Neural progenitor cell (in vitro differentiated cells): Measurements from ENCODE around the gene POU6F2. TPM values are rescaled to one million over a fixed set of nuclear protein-coding genes. Genes with fewer than 3 reads are reported as not detected.

Experiments used
- DNase-seq: peaks from one replicate; pipeline ENCODE4 v3.0.0-alpha.2; 2016; ENCODE audit warnings: low spot score
- H2AFZ ChIP-seq: fragments of 200-600 bp; sonication (generic); replicated peaks from 2 replicates; pipeline ENCODE4 v1.6.1; 2016; ENCODE audit warnings: antibody characterized with exemption
- H3F3A ChIP-seq: fragments of 200-600 bp; sonication (generic); 2 replicates; pipeline ENCODE4 v1.6.1; 2016; ENCODE audit warnings: antibody characterized with exemption, low read depth
- H3K27ac ChIP-seq: fragments of 200-600 bp; sonication (generic); 2 replicates; pipeline ENCODE4 v1.5.1; 2016; ENCODE audit warnings: mild to moderate bottlenecking
- H3K27me3 ChIP-seq: fragments of 200-600 bp; sonication (generic); 2 replicates; pipeline ENCODE4 v1.6.1; 2016; ENCODE audit warnings: mild to moderate bottlenecking, moderate library complexity
- H3K36me3 ChIP-seq: fragments of 200-600 bp; sonication (generic); 2 replicates; pipeline ENCODE4 v1.5.1; 2016
- H3K4me1 ChIP-seq: fragments of 200-600 bp; sonication (generic); 2 replicates; pipeline ENCODE4 v1.6.1; 2016; ENCODE audit warnings: mixed run types
- H3K4me2 ChIP-seq: fragments of 200-600 bp; sonication (generic); 2 replicates; pipeline ENCODE4 v1.6.1; 2016
- H3K4me3 ChIP-seq: fragments of 200-600 bp; sonication (generic); 2 replicates; pipeline ENCODE4 v1.5.1; 2016
- H3K79me2 ChIP-seq: fragments of 200-600 bp; sonication (generic); 2 replicates; pipeline ENCODE4 v1.6.1; 2016; ENCODE audit warnings: low read depth
- H3K9ac ChIP-seq: fragments of 200-600 bp; sonication (generic); 2 replicates; pipeline ENCODE4 v1.6.1; 2016
- H3K9me3 ChIP-seq: fragments of 200-600 bp; sonication (generic); 2 replicates; pipeline ENCODE4 v1.5.1; 2016; ENCODE audit warnings: low read depth
- H4K20me1 ChIP-seq: fragments of 200-600 bp; sonication (generic); 2 replicates; pipeline ENCODE4 v1.6.1; 2016; ENCODE audit warnings: low read depth
- H3K27ac Mint-ChIP-seq: 3 replicates; pipeline ENCODE4 v1.8.0; 2021; ENCODE audit warnings: mixed read lengths
- H3K27me3 Mint-ChIP-seq: 2 replicates; pipeline ENCODE4 v1.8.0; 2022; ENCODE audit warnings: low read depth, mild to moderate bottlenecking, inconsistent platforms, moderate library complexity, mixed read lengths; ENCODE audit not compliant: insufficient read depth
- H3K36me3 Mint-ChIP-seq: 3 replicates; pipeline ENCODE4 v1.8.0; 2021; ENCODE audit warnings: mixed read lengths
- H3K4me1 Mint-ChIP-seq: 3 replicates; pipeline ENCODE4 v1.8.0; 2021; ENCODE audit warnings: mixed read lengths
- H3K4me3 Mint-ChIP-seq: 3 replicates; pipeline ENCODE4 v1.8.0; 2021; ENCODE audit warnings: mild to moderate bottlenecking, moderate library complexity, mixed read lengths
- H3K9me3 Mint-ChIP-seq: 3 replicates; pipeline ENCODE4 v1.8.0; 2020; ENCODE audit warnings: mixed read lengths
- EZH2 ChIP-seq: fragments of 200-600 bp; sonication (generic); IDR thresholded peaks from 2 replicates; pipeline ENCODE4 v1.6.1; 2017; ENCODE audit warnings: antibody characterized with exemption, mild to moderate bottlenecking, moderate library complexity
- EZH2phosphoT487 ChIP-seq: fragments of 200-600 bp; sonication (generic); IDR thresholded peaks from 2 replicates; pipeline ENCODE4 v1.6.1; 2017; ENCODE audit warnings: antibody characterized with exemption
- total RNA-seq: library from RNA; depleted of rRNA; stranded (reverse); fragments of >200 nt; gene quantifications from 2 replicates; pipeline ENCODE4 v1.2.3, GENCODE V29; 2015; ENCODE audit warnings: low replicate concordance
- TF ChIP-seq, protein P1 (sequence below): fragments of 200-600 bp; sonication (generic); IDR thresholded peaks from 2 replicates; pipeline ENCODE4 v1.5.1; 2017; ENCODE audit warnings: antibody characterized with exemption, mild to moderate bottlenecking

POU6F2 gene
- total RNA-seq, 1 donor from 2014 or later = 3.4 TPM

DNA sequence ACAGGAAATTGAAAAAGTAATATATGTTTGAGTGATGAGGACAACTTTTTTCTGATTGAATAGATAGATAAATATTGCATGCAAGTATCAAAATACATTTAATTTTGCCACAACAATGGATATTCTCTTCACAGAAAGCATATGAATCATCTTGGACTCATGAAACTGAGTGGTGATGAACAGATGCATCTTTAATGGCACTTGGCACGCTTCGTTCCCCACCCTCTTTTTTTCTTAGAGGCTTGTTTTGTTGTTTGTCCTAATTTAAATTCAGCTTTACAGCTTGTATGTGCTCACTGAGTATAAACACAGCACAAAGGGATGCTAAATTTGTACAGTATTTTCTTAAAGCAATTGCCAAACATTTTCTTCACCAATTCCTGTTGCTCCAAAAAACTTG is 443.5 kb downstream of the POU6F2 start:
- peaks cover 7% of the 10 kb centered on the region for H3K4me1 Mint-ChIP-seq
- no peak for TF ChIP-seq EZH2phosphoT487
- TF ChIP-seq, protein P1, sequence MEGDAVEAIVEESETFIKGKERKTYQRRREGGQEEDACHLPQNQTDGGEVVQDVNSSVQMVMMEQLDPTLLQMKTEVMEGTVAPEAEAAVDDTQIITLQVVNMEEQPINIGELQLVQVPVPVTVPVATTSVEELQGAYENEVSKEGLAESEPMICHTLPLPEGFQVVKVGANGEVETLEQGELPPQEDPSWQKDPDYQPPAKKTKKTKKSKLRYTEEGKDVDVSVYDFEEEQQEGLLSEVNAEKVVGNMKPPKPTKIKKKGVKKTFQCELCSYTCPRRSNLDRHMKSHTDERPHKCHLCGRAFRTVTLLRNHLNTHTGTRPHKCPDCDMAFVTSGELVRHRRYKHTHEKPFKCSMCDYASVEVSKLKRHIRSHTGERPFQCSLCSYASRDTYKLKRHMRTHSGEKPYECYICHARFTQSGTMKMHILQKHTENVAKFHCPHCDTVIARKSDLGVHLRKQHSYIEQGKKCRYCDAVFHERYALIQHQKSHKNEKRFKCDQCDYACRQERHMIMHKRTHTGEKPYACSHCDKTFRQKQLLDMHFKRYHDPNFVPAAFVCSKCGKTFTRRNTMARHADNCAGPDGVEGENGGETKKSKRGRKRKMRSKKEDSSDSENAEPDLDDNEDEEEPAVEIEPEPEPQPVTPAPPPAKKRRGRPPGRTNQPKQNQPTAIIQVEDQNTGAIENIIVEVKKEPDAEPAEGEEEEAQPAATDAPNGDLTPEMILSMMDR = no peak
- TF ChIP-seq EZH2 = no peak
- no peaks in the 10 kb centered on the region for H3K79me2 ChIP-seq
- no peak for DNase-seq
- H3K4me3 ChIP-seq = no peak overlapping the region
- H3K27me3 Mint-ChIP-seq = no peaks in the 10 kb centered on the region
- H3K27ac ChIP-seq = no peak overlapping the region
- H3K4me2 ChIP-seq = no peak overlapping the region
- no peaks in the 10 kb centered on the region for H3K9me3 Mint-ChIP-seq
- no peak overlapping the region for H3K4me3 Mint-ChIP-seq
- no peaks in the 10 kb centered on the region for H3K36me3 Mint-ChIP-seq
- H3K9ac ChIP-seq = no peak overlapping the region
- no peak overlapping the region for H3K27ac Mint-ChIP-seq
- no peak overlapping the region for H2AFZ ChIP-seq
- H3K36me3 ChIP-seq = no peaks in the 10 kb centered on the region
- no peaks in the 10 kb centered on the region for H4K20me1 ChIP-seq
- no peaks in the 10 kb centered on the region for H3K9me3 ChIP-seq
- H3K4me1 ChIP-seq = peaks cover 10% of the 10 kb centered on the region
- H3K27me3 ChIP-seq = no peaks in the 10 kb centered on the region
- H3F3A ChIP-seq = no peaks in the 10 kb centered on the region

DNA sequence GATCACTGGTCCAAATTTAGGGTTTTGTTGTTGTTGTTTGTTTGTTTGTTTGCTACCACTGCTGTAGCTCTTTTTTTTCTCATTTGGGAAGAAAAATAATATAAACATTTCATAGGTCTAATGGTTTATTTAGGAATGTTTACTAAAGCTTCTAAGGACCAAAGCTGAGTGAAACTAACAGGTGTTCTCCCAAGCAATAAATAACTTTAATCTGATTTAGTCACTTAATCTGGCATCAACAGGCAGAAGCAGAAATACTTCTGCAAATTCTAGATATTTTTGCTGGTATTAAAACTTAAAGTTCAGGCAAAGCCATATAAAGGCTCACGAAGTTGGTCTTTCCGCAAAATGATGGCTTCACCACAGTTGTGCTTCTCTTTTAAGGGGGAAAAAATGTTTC is 444.0 kb downstream of the POU6F2 start:
- no peak for TF ChIP-seq EZH2
- TF ChIP-seq EZH2phosphoT487 = no peak
- TF ChIP-seq, protein P1 = no peak
- H3K4me1 Mint-ChIP-seq = peaks cover 7% of the 10 kb centered on the region

DNA sequence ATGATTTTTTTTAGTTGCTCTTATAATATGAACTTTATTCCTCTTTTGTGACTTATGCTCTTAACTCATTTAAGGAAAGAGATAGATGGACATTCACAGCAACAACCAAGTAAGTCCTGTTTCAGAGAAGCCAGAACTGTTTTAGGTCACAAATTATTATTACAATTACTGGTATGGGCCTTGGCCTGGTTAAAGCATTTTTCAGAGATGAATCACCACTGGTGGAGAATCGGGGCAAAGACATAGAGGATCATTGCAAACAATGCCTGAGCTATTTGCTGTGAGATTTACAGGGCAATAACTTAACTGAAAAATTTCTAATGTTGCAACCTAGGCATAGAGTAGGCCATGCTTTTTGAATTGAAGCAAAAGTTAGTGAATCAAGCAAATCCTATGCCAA is 450.5 kb downstream of the POU6F2 start:
- peaks cover 2% of the 10 kb centered on the region for H3K27me3 Mint-ChIP-seq
- H3K4me2 ChIP-seq = no peak overlapping the region
- H3K4me1 Mint-ChIP-seq = peaks cover 11% of the 10 kb centered on the region
- H3K4me3 Mint-ChIP-seq = no peak overlapping the region
- no peak overlapping the region for H3K4me3 ChIP-seq
- no peaks in the 10 kb centered on the region for H3K79me2 ChIP-seq
- H3K9me3 ChIP-seq = no peaks in the 10 kb centered on the region
- no peaks in the 10 kb centered on the region for H3K36me3 Mint-ChIP-seq
- no peaks in the 10 kb centered on the region for H3K27me3 ChIP-seq
- H3K27ac Mint-ChIP-seq = no peak overlapping the region
- H2AFZ ChIP-seq = no peak overlapping the region
- no peaks in the 10 kb centered on the region for H3F3A ChIP-seq
- peaks cover 18% of the 10 kb centered on the region for H3K4me1 ChIP-seq
- no peaks in the 10 kb centered on the region for H4K20me1 ChIP-seq
- no peak overlapping the region for H3K27ac ChIP-seq
- DNase-seq = no peak
- no peak overlapping the region for H3K9ac ChIP-seq
- TF ChIP-seq, protein P1 = no peak
- no peak for TF ChIP-seq EZH2
- TF ChIP-seq EZH2phosphoT487 = no peak
- no peaks in the 10 kb centered on the region for H3K36me3 ChIP-seq
- no peaks in the 10 kb centered on the region for H3K9me3 Mint-ChIP-seq

More for the DNA sequence above, 444.0 kb downstream of the POU6F2 start:
- H3K9ac ChIP-seq = no peak overlapping the region
- H2AFZ ChIP-seq = no peak overlapping the region
- H3K27me3 Mint-ChIP-seq = no peaks in the 10 kb centered on the region
- H3K9me3 ChIP-seq = no peaks in the 10 kb centered on the region
- no peak overlapping the region for H3K4me3 ChIP-seq
- no peaks in the 10 kb centered on the region for H3K27me3 ChIP-seq
- H3K36me3 ChIP-seq = no peaks in the 10 kb centered on the region
- H3K79me2 ChIP-seq = no peaks in the 10 kb centered on the region
- no peak for DNase-seq
- no peak overlapping the region for H3K4me2 ChIP-seq
- no peaks in the 10 kb centered on the region for H3F3A ChIP-seq
- no peaks in the 10 kb centered on the region for H4K20me1 ChIP-seq
- H3K4me1 ChIP-seq = peaks cover 10% of the 10 kb centered on the region
- no peak overlapping the region for H3K27ac ChIP-seq
- H3K4me3 Mint-ChIP-seq = no peak overlapping the region
- H3K9me3 Mint-ChIP-seq = no peaks in the 10 kb centered on the region
- no peak overlapping the region for H3K27ac Mint-ChIP-seq
- H3K36me3 Mint-ChIP-seq = no peaks in the 10 kb centered on the region
